Right lobe of liver (tissue), 6 donors: ENCODE results near the gene FOSL2. TPM values are rescaled to one million over a fixed set of nuclear protein-coding genes. Genes with fewer than 3 reads are reported as not detected.

Experiments
- ATAC-seq, 4 donors: fragments of 200-7000 bp; cut with Tn5 transposase; one replicate each; pipeline ENCODE4 v1.9.1; 2020; ENCODE audit warnings: mild to moderate bottlenecking in 4 of 4, moderate library complexity in 4 of 4
- DNase-seq, 3 donors: peaks; one replicate each; pipeline ENCODE4 v3.0.0-alpha.2; 2020
- H3K27ac ChIP-seq, 3 donors: fragments of 200-600 bp; one replicate each; pipeline ENCODE4 v1.8.0; 2022
- H3K27me3 ChIP-seq, 2 donors: fragments of 200-600 bp; one replicate each; pipeline ENCODE4 v1.8.0; 2022
- H3K36me3 ChIP-seq, 4 donors: fragments of 200-600 bp; sonication (generic) in 1 of 4; one replicate each; pipeline versions ENCODE4 v1.5.1 to v1.8.0; 2017 to 2022; ENCODE audit warnings: control low read depth in 1 of 4
- H3K4me1 ChIP-seq, 4 donors: fragments of 200-600 bp; sonication (generic) in 1 of 4; one replicate each; pipeline versions ENCODE4 v1.5.1 to v1.8.0; 2017 to 2022; ENCODE audit warnings: control low read depth in 1 of 4
- H3K4me3 ChIP-seq, 3 donors: fragments of 200-600 bp; one replicate each; pipeline ENCODE4 v1.8.0; 2022
- H3K9me3 ChIP-seq, 4 donors: fragments of 200-600 bp; sonication (generic) in 1 of 4; one replicate each; pipeline versions ENCODE4 v1.5.1 to v1.8.0; 2017 to 2022; ENCODE audit warnings: control low read depth in 1 of 4
- POLR2A ChIP-seq: fragments of 450-650 bp; IDR thresholded peaks from one replicate; pipeline ENCODE4 v1.6.1; 2017; ENCODE audit warnings: antibody characterized with exemption, mild to moderate bottlenecking
- WGBS: methylation state at CpG from one replicate; pipeline ENCODE4 v1.1.6; 2018; ENCODE audit warnings: low coverage, low lambda C conversion rate; ENCODE audit not compliant: insufficient coverage; ENCODE audit errors: missing lambda C conversion rate; 5-methylcytosine and 5-hydroxymethylcytosine counted together
- intact Hi-C, 2 donors: fragments of 100-400 bp; cut with DNase I; formaldehyde crosslinking; loops; one replicate each; pipeline versions ENCODE4 v1.11.2 to v1.14.1; 2022
- total RNA-seq, 6 experiments: library from RNA; depleted of rRNA in 2 of 6; stranded (reverse); fragments of >200 nt in 2 of 6; fragmentation: NEBNext Ultra II Directional in 3 of 6; extraction: Animal tissue kit (Norgen Biotek cat#: 25700) in 3 of 6; gene quantifications; one replicate each; pipeline versions ENCODE4 v1.1.0 to v1.2.4, GENCODE V29; 2016 to 2023
- TF ChIP-seq, protein P1 (sequence below), 4 donors: fragments of 200-600 bp in 3 of 4; fragments of 450-650 bp in 1 of 4; IDR thresholded peaks; one replicate each; pipeline versions ENCODE4 v1.5.1 to v1.8.0; 2016 to 2022; ENCODE audit warnings: antibody characterized with exemption in 4 of 4, mild to moderate bottlenecking in 2 of 4
- donor health status: DM: no; HTN: yes; CAD: no.
- donor health status: DM: no; HTN: no; CAD: no.
- donor health status: DM: no; HTN: no; CAD: no.
- donor health status: DM: no; HTN: yes; CAD: no.
- donor health status: DM: no; HTN: yes; CAD: no.

Gene FOSL2
- total RNA-seq, 6 experiments from 2014 or later: 8.1 to 70.7 (median 14.9) TPM

GRCh38 chr2:28401948-28402550 lies 9.4 kb downstream of the FOSL2 start:
- 94% methylated on average over 3 of the region's 6 CpGs for WGBS
- peaks cover 16 to 27% (median 22%) of the 10 kb centered on the region in 4 donors for H3K36me3 ChIP-seq
- ATAC-seq: no peak

GRCh38 chr2:28403370-28403956 lies 10.8 kb downstream of the FOSL2 start:
- TF ChIP-seq, protein P1, sequence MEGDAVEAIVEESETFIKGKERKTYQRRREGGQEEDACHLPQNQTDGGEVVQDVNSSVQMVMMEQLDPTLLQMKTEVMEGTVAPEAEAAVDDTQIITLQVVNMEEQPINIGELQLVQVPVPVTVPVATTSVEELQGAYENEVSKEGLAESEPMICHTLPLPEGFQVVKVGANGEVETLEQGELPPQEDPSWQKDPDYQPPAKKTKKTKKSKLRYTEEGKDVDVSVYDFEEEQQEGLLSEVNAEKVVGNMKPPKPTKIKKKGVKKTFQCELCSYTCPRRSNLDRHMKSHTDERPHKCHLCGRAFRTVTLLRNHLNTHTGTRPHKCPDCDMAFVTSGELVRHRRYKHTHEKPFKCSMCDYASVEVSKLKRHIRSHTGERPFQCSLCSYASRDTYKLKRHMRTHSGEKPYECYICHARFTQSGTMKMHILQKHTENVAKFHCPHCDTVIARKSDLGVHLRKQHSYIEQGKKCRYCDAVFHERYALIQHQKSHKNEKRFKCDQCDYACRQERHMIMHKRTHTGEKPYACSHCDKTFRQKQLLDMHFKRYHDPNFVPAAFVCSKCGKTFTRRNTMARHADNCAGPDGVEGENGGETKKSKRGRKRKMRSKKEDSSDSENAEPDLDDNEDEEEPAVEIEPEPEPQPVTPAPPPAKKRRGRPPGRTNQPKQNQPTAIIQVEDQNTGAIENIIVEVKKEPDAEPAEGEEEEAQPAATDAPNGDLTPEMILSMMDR (IDR thresholded peaks at IDR 0.05): no peak
- no peak for TF ChIP-seq POLR2A
- Histone ChIP-seq H3K4me1 (peaks cover 0 to 33% (median 11%) of the 10 kb centered on the region in 4 donors), H3K27me3 (no peaks in the 10 kb centered on the region), H3K27ac (no peak overlapping the region), H3K36me3 (peaks cover 16 to 27% (median 24%) of the 10 kb centered on the region in 4 donors), H3K9me3 (no peaks in the 10 kb centered on the region), H3K4me3 (no peak overlapping the region)
- no peak for DNase-seq
- intact Hi-C loops: loop anchor here (5.0 to 10.0 kb wide), 2 partner anchors 266 to 679 kb away; no protein-coding TSS in a partner anchor
- ATAC-seq: no peak
- WGBS: 20% methylated on average over 1 of the region's 7 CpGs

More at GRCh38 chr2:28401948-28402550, 9.4 kb downstream of the FOSL2 start:
- no peak for DNase-seq
- intact Hi-C loops: loop anchor here (5.0 to 10.0 kb wide), 2 partner anchors 265 to 677 kb away; no protein-coding TSS in a partner anchor
- Histone ChIP-seq H3K4me1 (peaks cover 0 to 31% (median 9%) of the 10 kb centered on the region in 4 donors), H3K9me3 (no peaks in the 10 kb centered on the region), H3K4me3 (no peak overlapping the region), H3K27me3 (no peaks in the 10 kb centered on the region), H3K27ac (no peak overlapping the region)
- TF ChIP-seq, protein P1 (IDR thresholded peaks at IDR 0.05): no peak
- no peak for TF ChIP-seq POLR2A

DNA sequence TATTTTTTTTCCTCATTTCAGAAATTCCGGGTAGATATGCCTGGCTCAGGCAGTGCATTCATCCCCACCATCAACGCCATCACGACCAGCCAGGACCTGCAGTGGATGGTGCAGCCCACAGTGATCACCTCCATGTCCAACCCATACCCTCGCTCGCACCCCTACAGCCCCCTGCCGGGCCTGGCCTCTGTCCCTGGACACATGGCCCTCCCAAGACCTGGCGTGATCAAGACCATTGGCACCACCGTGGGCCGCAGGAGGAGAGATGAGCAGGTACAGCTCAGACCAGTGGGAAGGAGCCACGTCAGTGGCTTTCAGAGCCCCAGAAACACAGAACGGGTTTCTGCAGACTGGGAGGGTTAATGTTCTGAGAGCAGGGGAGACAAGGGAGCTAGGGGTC lies 11.4 kb downstream of the FOSL2 start:
- WGBS: 96% methylated on average over 6 of the region's 11 CpGs
- Histone ChIP-seq H3K36me3 (peaks cover 21 to 31% (median 26%) of the 10 kb centered on the region in 4 donors), H3K27me3 (no peaks in the 10 kb centered on the region), H3K27ac (no peak overlapping the region), H3K9me3 (no peaks in the 10 kb centered on the region), H3K4me3 (no peak overlapping the region), H3K4me1 (peaks cover 0 to 38% (median 12%) of the 10 kb centered on the region in 4 donors)
- no peak for TF ChIP-seq POLR2A
- TF ChIP-seq, protein P1 (IDR thresholded peaks at IDR 0.05): no peak
- no peak for DNase-seq
- no peak for ATAC-seq
- intact Hi-C loops: loop anchor here (5.0 to 10.0 kb wide), 2 partner anchors 267 to 679 kb away; no protein-coding TSS in a partner anchor

GRCh38 chr2:28405537-28405936 lies 12.9 kb downstream of the FOSL2 start:
- DNase-seq (no peak), ATAC-seq (no peak)
- intact Hi-C loops: loop anchor here in 1 of 2 donors (10.0 kb wide), 1 partner anchor 681 kb away; no protein-coding TSS in a partner anchor
- TF ChIP-seq, protein P1 (IDR thresholded peaks at IDR 0.05): no peak
- TF ChIP-seq POLR2A: no peak
- 86% methylated on average over 3 of the region's 3 CpGs for WGBS
- H3K9me3 ChIP-seq: no peaks in the 10 kb centered on the region
- H3K27me3 ChIP-seq: no peaks in the 10 kb centered on the region
- H3K27ac ChIP-seq: no peak overlapping the region
- peaks cover 22 to 44% (median 33%) of the 10 kb centered on the region in 4 donors for H3K36me3 ChIP-seq
- peaks cover 0 to 38% (median 12%) of the 10 kb centered on the region in 4 donors for H3K4me1 ChIP-seq
- no peak overlapping the region for H3K4me3 ChIP-seq
